NCI-H146 treated with DMSO at 0.1 percent for 48 hours (cell line): ENCODE data around the gene RAB6A.

Source experiments
- DNase-seq: peaks from one replicate; lab custom pipeline; 2025; ENCODE audit not compliant: unreplicated experiment; lab: John Stamatoyannopoulos, UW

The RAB6A gene

GRCh38 chr11:73633999-73634398, 126.9 kb downstream of the RAB6A start:
- no peak for DNase-seq

- no peak for DNase-seq
Observed at GRCh38 chr11:73632996-73633395, 127.9 kb downstream of the RAB6A start.

- no peak for DNase-seq
Observed at GRCh38 chr11:73629907-73630306, 131.0 kb downstream of the RAB6A start.

- DNase-seq = peak; percentile 63
Observed at GRCh38 chr11:73625696-73626318, 135.1 kb downstream of the RAB6A start.
